DMS114 treated with DMSO at 0.1 percent for 48 hours (cell line): Measurements from ENCODE around the gene FETUB.

Experiments
- DNase-seq: peaks from one replicate; lab custom pipeline; 2025; ENCODE audit not compliant: unreplicated experiment; lab: John Stamatoyannopoulos, UW

The FETUB gene, protein sequence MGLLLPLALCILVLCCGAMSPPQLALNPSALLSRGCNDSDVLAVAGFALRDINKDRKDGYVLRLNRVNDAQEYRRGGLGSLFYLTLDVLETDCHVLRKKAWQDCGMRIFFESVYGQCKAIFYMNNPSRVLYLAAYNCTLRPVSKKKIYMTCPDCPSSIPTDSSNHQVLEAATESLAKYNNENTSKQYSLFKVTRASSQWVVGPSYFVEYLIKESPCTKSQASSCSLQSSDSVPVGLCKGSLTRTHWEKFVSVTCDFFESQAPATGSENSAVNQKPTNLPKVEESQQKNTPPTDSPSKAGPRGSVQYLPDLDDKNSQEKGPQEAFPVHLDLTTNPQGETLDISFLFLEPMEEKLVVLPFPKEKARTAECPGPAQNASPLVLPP

DNA sequence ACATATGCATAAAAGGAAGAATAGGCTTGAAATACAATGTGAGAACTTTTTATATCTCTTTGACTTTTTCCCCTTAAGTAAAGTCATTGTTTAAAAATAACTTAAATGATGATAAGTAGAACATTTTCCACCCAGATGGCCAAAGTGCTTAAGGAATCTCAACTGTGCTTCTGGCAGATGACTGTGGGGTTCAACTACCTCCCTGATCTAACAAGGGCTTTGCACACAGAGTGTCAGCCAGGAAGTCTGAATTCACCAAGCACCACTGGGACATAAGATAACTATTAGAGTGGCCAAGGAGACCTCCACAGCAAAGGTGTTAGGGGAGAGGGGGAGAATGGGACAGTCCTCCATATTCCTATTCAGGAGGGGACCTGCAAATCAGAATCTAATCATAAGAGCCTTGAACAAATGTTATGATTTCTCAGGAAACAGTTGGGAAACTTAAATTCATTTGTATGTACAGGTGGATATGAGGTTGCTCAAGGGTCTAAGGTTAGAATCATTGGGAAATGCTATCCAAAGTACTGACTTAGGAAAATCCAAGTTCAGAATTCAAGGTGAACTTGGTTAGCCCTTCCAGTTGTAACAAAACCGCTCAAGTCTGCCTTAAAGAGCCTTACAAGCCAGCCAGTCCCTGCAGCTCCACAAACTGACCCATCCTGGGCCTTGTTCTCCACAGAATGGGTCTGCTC lies at the start of gene FETUB:
TSS of gene FETUB (plus strand) at position 622 of the 695 bp plus-strand sequence. CDS start at position 684, 62 bp downstream.
- DNase-seq, result no peak

DNA sequence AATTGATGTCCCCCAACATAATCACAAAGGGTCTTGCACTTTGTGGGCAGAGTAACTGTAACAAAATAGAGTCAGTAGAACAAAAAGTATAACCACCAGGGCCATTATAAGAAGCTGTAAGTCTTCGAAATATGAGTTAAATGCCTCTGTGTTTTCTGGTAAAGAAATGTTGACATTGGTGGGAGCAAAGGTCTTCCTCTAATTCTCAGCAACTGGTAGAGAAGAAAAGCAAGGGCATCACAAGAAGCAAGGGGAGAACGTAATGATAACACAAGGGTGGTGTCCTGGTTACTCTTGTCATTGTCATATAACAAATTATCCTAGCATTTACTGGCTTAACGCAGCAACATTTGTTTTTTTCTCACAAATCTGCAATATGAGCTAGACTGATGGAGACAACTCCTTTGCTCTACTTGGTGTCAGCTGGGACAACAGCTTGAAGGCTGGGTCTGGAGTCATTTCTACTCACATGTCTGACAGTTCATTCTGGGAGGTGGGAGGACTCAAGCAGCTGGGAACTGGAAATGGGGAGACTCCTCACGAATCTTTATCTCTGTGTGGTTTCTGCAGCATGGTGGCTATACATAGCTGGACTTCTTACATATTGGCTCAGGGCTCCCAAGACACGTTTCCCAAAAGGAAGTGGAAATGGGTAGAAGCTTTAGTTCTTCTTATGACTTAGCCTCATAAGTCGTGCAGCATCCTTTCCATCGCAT lies 49.5 kb upstream of the FETUB start:
- no peak for DNase-seq

DNA sequence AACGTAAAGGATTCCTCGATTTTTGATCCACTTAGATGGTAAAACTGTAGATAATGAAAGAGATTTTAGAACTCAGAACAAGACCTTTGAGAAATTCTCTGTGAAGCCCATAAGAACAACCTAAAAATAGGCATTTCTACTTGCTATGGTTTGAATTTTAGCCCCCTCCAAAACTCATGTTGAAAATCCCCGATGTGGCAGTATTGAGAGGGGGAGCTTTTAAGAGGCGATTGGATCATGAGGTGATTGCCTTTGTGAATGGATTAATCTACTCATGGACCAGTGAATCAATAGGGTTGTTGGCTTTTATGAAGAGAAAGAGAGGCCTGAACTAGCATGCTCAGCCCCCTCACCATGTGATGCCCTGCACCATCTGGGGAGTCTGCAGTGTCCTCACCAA lies 47.5 kb upstream of the FETUB start:
- DNase-seq, result no peak

DNA sequence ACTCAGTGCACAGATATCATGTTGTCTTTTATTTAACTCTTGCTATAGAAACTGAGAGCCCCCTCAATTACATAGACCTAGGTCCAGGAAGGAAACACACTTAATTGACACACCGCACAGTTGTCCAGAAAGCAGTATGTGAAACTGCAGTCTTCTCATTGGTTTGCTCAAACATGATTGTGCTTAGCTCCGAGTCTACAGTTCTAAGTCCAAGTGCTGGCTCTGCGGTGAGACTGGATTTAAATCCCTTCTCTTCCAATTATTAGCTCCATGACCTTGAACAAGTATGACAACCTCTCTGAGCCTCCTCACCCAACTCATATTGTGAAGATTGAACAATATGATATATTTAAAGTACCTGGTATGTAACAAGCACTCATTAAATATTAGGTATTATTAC lies 46.3 kb upstream of the FETUB start:
- DNase-seq, result no peak

DNA sequence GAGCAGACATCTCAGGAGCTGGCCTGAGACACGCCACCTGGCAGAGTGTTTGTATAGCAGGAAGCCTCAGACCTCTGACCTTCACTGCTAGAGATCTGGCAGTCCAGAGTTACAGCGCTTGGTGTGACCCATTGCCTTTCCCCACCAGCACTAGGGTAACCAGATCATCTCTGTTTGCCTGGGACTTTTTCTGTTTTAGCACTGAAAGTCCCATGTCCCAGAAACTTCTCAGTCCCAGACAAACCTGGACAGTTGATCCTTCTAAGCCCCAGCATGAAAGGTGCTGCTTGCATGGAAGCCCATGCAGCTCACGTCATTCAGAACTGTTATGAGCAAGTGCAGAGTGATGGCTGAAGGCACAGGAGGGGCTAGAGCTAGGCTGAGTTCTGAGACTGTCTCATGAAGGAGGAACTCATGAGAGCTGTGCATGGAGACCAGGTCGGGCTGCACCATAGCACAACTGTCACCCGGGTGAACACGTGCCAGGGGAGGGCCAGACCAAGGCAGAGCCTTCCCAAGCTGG lies 45.5 kb upstream of the FETUB start:
- no peak for DNase-seq

DNA sequence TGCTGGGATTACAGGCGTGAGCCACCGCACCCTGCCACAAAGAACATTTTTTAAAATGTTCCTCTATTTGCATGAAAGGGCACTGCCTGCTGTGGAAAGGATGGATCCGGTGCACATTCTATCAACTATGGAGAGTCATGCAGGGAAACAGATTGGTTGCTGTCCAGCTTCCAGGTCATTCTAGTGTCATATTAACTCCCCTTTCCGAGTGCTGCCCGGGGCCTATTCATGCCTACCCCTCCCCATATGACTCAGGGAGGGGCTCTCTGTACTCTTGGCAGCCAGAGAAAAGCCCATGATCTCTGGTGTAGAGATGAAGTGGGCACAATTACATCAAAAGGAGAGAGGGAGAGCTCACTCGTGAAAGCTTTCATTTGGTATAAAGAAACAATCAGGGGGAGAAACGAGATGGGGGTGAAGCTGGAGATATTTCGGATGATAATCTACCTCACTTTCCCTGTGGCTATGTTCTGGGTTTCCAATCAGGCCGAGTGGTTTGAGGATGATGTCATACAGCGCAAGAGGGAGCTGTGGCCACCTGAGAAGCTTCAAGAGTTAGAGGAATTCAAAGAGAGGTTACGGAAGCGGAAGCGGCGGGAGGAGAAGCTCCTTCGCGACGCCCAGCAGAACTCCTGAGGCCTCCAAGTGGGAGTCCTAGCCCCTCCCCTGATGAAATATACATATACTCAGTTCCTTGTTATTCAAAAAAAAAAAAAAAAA lies 43.5 kb upstream of the FETUB start:
- DNase-seq, result no peak

DNA sequence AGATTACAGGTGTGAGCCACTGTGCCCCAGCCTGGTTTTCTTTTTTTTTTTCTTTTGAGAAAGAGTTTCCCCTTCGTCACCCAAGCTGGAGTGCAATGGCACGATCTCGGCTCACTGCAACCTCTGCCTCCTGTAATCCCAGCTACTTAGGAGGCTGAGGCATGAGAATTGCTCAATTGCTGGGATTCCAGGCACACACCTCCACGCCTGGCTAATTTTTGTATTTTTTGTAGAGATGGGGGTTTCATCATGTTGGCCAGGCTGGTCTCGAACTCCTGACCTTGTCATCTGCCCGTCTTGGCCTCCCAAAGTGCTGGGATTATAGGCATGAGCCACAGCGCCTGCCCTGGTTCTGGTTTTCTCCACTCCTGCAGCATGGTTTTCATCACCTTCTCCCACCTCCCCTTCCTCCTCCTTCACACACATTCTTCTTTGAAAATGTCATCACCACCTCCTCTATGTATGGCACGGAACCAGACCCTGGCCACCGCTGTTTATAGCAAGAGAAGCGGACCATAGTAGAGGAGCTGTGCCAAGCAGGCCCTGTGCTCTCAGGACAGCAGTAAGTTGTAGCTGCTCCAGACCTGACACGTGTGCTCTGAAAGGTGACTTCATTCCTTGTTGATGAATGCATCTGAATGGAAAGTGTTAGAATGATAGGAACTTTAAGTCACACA lies 42.0 kb upstream of the FETUB start:
- DNase-seq, result no peak

DNA sequence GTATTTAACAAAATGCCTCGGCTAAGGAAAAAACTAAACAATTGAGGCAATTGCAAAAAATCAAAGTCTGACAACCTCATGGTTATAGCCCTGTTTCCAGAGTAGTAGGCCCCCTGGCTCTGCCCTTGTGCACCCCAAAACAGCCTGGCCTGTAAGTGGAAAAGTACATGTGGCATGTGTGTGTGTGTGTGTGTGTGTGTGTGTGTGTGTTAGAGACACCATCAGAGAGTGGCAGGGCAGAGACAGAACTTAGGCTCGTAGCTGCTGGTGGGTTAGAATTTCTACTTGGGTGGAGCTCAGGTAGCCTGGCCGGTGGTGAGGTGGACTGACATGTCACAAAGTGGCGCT lies 41.4 kb upstream of the FETUB start:
- no peak for DNase-seq

DNA sequence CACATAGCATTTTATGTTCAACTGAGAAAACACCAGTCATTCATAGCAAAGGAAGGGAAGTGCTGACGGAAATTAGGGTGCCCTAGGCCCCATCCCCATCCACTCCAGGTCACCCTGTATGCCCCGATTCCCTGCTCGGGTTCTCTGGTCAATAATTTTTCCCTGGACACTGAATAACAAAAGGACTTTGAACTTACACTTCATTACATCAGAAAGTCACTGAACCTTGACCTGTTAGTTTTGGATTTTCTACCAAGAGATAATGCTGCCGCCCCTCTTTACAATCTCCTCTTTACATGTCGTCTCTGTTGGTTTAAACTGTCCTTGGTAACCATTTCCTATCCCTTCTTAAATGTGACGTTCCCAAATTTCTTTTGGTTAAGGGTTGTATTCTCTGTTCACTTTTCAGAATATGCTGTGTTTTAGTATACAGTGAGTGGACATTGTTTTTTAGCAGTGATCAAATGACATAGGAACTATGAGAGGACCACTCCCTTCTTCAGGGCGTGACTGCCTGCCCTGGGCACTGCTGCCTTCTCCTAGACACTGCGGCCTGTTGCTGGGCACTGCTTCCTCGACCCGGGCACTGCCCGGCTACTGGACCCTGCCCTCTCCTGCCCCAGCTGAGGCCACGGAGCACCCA lies 40.9 kb upstream of the FETUB start:
- no peak for DNase-seq

DNA sequence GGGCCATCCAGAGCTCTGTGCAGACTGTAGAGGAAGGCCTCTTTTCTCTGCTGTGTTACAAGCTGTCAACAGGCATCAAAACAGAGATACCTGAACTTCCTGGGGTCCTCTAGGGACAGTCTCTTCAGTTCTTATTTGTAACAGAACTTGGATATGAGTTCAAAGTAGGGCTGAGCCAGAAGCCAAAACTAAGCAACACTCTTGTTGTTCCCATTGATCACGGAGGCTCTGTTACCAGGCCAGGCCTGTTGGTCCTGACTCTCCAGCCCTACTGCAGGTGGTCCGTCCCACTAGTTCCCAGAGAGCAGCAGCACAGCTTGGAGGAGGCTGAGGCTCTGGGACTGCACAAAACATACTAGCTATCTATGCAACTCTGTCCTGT lies 40.4 kb upstream of the FETUB start:
- DNase-seq, result no peak

DNA sequence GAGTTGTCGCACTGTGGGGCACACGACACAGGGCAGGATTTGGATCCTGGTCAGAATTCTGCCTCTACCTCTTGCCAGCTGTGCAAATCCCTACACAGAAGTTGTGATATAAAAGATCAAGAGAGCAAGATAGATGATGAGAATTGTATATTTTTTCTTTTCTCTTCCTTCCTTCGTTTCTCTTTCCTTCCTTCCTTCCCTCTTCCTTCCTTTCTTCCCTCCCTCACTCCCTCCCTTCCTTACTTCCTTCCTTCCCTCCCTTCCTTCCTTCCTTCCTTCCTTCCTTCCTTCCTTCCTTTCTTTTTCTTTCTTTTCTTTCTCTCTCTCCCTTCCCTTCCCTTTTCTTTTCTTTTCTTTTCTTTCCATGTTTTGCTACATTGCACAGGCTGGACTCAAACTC lies 39.3 kb upstream of the FETUB start:
- no peak for DNase-seq

DNA sequence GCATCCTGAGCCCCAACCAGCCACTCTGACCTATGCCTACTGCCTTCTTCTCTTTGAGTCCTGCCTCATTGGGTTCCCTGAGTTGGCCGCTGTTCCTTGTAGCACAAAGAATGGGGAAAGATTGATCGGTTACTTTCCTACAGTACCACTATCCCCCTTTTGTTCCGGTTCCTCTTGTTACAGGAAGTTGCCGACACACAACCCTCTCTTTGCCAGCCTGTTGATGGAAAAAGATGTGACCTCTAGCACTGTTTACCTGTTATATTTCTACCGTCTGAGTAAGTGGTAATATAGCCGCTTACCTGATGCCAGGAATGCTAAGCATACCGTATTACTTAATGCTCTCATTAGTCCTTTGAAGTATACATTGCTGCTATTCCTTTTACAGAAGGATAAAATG lies 37.0 kb upstream of the FETUB start:
- DNase-seq, result no peak

DNA sequence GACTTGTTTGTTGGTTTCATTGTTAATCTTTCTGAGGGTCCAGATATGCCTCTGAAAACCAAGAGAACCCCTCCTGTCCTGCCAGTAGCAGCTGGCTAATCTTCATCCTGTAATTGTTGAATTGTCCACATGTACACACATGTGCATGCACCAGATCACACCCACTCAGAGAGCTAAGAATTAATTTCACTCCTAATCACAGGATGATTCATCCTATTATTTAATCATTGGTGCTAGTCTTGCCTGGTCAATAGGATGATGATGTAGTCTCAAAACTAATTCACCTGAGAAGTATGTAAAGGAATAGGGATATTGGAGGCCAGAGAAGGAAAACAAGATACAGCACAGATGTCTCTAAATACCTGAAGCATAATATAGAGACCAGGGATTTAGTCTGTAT lies 35.1 kb upstream of the FETUB start:
- DNase-seq, result no peak

DNA sequence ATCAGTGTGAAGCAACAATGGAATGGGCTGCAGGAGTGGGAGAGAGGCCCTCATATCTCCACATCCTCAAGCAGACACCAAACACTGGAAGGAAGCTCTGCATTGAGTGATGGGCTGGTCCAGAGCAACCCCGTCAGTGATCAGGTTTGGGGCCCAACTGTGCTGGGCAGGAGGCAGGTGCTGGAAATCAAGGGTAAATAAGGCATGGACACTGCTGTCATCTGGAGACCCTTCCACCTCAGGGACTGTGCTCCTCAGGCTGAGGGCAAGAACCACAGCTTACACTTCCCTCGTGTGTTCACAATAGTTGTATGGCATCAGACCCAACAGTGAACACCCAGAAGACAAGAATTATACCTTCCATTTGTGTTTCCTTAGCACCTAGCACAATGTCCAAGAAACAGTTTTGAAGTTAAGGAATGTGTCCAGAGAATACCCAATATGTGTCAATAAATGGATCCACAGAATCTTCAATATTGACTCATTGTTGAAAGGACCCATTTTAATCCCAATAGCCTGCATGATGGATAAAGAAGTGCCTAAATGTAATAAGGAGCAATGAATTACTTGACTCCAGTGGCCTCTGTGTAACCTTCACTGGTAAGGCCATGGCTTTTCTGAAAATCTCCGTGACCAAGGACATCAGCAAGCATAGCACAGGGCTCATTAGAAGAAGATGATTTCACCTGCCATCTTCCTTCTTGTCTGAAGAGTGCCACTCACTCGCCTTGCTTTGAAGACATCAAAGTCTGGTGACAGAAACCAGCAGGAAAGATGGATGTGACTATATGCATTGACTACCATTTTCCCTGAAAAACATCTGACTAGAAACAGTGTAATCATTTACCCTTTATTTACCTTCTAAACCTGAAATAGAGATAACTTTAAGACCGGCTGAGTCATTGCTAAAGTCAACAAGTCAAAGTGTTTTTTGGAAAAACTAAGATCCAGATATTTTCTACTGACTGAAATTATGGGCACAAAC lies 34.3 kb upstream of the FETUB start:
- no peak for DNase-seq

DNA sequence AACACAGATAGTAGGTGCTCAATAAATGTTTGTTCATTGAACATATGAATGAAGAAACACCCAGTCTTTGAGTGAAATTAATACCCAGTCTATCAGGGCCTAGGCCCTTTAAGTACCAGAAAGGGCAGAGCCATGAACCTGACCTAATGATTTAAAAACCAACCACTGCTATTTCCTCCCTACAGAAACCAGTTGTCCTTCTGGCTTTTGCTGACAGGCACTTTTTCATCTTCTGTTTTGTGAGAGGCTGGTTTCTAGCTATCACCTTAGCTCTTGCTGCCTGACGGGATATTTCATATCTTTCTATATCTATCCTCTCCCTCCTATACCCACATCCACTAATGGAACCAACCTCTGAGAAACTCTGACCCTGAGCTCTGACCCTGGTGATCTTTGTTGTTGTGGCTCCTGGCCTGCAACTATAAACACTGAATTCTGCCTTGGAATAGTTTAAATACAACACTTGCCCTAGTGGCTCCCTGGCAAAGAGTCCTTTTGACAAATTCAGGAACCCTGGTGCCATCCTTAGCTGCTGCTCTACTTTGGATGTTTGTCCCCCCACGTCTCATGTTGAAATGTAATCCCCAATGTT lies 31.5 kb upstream of the FETUB start:
- no peak for DNase-seq

DNA sequence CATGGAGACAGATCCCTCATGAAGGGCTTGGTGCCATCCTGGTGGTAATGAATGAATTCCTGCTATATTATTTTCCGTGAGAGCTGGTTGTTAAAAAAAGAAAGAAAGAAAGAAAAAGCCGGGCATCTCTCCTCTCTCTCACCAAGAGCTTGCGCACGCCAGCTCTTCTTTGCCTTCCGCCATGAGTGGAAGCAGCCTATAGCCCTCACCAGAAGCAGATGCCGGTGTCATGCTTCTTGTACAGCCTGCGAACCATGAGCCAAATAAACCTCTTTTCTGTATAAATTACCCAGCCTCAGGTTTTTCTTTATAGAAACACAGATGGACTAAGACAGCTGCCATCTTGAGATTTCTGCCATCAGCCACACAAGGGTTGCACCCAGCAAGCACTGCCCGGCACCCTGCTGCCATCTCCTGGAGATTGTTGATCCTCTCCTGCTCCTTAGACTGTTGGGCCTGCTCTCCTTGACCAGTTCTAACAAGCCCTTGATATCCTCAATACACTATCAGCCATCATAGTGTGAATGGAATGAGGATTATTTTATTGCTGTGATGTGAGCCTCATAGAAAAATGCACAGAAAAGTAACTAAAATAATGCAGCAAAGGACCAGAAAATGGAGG lies 30.8 kb upstream of the FETUB start:
- no peak for DNase-seq

DNA sequence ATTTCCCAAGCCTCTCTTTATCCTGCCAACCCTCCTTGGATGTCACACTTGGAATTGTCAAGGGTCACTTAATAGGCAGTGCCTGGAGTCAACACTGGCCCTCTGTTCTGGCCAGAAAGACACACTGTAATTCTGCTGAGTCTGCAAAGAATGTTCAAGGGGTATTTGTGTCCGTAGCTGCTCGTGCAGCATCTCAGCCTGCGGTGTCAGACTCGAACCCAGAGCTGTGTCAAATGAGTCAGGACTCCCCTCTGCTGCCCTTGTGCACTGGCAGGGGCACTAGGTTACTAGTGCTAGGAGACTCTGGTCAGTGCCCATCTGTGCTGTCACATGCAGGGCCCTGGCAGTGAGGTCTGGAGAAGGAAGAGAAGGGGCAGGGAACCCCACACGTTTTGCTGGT lies 28.1 kb upstream of the FETUB start:
- no peak for DNase-seq
